Measurements from ENCODE around the gene PHACTR2.

- TF ChIP-seq CTCF (IDR thresholded peaks at IDR 0.05) (no peak), EP300 (IDR thresholded peaks at IDR 0.05) (no peak), POLR2A (IDR thresholded peaks at IDR 0.05) (no peak)
Observed at GRCh38 chr6:143679041-143679440, 1.3 kb downstream of the PHACTR2 start.

Measured in ovary (tissue), 3 donors.